HG02798 (cell line): Measurements from ENCODE around the gene NUP210.

Experiments
- ATAC-seq: cut with Tn5 transposase; IDR thresholded peaks from one replicate; pipeline ENCODE4 v1.9.1; 2021; ENCODE audit warnings: mild to moderate bottlenecking; ENCODE audit not compliant: unreplicated experiment, poor library complexity

The NUP210 gene

DNA sequence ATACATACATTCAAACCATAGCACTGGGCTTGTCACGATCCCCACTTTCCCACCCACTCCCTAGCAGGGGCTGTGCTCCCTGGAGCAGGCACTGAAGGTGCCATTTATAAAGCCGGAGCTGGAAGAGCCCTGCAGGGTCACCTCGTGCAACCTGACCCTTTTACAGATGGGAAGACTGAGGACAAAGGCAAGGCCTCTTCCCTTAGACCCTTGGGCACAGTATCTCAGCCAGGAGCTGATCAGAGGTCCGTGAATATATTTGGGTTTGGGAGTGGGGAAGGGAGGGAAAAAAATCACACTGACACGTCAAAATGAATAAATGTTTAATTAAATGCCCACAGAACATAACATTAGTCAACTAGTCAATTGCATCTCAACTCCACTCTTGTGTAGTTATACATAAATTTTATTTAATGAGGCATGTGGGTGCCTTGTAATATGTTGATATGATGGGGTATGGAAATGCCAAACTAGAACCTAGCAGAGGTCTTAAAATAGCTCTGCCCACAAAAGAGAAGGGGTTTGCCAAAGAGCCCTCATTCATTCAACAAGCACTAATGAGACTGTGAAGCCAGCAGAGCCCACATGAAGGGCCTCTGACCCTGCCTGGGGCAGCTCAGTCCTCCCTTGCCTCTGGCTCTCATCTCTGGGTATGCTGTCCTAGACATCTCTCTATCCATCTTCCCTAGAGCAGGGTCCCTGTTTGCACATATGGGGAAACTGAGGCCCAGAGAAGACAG is 119.4 kb downstream of the NUP210 start:
- ATAC-seq, result no peak

DNA sequence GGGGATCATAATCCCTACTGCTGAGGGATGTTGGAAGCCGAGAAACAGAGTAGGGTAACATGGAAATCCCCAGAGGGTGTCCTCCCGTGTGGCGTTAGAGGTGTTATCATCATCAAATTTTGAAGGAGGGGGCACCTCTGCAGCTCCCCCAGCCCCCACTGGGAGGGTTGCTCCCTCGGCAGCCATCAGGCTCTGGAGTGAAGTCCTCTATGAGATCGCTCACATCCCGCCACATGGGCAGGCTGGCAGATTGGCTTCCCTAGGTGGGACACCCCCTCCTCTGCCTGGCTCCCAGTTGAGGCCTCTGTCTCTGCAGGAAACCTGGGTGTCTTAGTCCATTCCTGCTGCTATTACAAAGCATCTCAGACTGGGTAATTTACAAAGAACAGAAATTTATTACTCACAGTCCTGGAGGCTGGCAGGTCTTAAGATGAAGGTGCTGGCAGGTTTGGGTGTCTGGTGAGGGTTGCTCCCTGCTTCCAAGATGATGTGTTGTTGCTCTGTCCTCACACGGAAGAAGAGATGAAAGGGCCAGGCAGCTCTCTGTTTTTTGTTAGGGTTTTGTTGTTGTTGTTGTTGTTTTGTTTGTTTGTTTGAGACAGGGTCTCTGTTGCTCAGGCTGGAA is 120.5 kb downstream of the NUP210 start:
- ATAC-seq, result no peak

DNA sequence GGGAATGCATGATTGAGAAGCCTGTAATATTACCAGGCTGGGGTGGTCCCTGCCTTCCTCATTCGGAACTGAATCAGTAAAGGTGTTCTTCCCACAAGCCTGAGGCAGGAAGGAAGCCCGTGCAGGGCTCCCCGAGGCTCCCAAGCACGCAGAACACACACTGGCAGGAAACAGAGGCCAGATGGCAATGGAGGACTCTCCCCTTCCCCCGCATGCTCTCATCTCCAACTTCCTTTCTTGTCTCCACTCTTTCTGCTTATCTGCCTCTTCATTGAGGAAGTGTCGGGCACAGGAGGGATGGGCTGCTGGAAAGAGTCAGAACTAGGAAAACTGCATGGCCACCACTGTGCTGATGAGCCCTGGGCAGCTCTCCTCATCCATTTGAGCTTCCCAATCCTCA is 123.5 kb downstream of the NUP210 start:
- no peak for ATAC-seq

DNA sequence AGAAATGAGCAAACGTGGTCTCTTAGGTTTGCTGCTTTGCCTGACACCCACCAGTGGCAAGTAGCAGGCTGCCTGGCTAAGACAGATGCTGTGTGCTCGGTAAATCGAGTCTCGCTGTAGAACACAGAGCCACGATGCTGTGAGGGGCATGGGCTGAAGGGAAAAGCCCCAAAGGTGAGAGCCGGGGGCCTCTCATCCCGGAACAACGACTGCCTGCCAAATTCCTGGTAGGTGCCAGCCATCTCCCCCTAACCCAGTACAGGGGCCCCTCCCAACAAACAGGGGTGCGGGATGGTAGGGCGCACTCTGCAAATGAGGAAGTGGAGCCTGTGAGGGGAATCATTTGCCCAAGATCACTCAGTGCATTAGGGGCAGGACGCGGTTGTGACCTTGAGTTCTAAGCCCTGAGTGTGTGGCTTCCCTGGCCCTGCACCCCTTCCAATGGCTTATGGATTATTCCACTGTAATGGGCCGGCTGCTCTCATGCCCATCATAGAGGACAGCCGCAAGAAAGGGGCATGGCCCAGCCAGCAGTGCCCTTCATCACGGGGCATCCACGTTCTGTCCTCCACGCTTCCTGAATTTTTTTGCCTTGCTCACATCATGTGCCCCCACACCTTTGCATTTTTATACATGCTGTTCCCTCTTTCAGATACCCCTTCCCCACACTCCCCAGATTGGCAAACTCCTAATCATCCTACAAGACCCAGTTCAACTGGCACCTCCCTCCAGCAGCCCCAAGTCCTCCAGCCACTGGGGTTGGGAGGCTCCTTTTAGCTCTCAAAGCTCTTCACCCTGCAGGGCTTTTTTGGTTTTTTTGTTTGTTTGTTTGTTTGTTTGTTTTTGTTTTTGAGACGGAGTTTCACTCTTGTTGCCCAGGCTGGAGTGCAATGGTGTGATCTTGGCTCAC is 125.4 kb downstream of the NUP210 start:
- no peak for ATAC-seq

DNA sequence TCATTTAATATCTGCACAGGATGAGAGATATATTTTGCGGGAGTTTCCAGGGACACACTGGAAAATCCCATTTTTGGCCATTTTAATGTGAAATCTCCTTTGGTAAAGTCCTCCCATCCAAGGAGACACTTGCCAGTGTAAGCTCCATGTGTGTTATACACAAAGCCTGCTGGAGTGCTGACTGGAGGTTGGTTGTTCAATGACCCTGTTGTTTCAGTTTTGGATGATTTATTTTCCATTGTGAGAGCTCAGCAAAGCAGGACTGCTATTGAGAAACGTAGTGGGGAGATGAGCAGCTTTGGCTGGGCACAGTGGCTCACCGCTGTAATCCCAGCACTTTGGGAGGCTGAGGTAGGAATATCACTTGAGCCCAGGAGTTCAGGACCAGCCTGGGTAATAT is 127.7 kb downstream of the NUP210 start:
- no peak for ATAC-seq

DNA sequence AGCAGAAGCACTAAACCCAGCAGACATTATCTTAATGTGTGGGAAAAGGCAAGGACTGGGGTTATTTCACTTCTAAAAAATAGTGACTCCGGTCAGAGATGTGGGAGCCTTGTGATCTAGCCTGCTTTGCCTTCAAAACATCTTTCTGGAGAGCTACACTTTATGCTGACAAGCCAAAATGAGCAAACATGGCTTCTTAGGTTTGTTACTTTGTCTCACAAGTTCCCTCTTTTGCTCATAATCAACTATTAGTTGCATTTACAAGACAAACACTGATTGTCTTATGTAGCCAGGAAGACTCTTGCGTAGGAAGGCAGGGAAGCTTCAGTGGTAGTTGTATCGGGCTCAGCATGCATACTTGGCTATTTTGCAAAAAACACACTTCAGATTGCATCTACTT is 129.2 kb downstream of the NUP210 start:
- no peak for ATAC-seq

DNA sequence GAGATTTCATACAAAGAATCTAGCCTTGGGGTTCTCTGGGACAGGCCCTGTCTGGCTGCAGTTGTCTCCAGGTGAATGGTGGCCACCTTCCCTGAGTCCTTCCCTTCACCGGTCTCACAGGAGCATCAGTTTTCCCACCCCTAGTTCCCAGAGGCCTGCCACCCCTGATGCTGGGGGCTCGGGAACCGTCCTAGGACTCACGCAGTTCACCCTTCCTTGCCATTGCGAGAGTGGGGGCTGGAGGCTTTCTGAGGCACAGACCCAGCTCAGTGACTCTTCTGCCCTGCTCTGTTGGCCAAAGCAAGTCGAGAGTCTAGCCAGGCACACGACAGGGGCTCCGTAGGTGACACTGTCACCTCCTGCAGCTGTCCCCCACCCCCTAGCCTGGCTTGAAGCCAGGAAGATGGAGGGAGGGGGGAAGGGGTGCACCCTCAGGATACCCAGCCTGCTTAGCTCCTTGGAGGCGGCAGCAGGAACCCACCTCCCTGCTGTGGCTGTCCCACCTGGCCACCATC is 130.3 kb downstream of the NUP210 start:
- ATAC-seq, result no peak

DNA sequence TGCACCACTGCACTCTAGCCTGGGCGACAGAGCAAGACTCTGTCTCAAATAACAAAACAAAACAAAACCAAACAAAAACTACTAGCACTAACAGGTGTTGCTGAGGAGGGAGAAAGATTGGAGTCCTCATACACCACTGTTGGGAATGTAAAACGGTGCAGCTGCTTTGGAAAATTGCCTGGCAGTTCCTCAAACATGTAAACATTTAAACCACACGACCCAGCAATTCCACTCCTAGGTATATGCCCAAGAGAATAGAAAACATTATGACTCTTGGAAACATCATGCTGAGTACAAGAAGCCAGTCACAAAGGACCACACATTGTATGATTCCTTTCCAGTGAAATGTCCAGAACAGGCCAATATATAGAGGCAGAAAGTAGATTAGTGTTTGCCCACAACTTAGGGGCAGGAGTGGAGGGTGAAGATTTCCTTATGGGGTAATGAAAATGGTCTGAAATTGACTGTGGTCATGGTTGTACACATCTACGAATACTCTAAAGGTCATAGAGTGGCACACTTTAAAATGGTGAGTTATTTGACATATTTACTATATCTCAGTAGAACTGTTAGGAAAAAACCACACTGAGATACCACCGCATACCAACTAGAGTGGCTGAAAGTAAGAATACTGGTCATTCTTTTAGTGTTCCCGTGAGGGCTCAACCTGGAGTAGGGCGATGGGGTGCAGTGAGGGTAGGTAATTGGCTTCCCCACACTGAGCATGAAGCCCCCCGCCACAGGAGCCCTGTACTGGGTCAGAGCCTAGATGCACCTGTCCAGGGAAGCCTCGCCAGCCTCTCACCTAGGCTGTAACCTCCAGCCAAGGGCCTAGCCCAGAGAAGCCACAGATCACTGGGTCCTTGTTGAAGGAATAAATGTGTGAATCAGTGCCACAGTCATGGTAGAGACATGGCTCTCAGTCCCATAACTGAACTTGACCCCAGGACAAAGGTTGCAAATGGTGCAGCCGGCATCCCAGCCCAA is 131.1 kb downstream of the NUP210 start:
- no peak for ATAC-seq

DNA sequence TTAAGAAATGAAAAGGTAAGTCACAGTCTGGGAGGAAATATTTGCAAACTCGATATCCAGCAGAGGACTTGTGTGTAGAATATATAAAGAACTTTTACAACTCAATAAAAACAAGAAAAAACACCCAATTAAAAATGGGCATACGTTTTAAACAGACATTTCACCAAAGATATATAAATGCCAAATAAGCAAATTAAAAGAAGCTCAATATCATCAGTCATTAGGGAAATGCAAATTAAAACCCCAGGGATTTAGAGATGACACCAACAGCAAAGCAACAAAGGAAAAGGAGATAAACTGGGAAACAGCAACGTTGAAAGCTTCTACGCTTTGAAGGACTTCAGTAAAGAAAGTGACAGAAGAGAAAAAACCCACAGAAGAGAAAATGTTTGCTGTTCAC is 132.3 kb downstream of the NUP210 start:
- ATAC-seq, result no peak

DNA sequence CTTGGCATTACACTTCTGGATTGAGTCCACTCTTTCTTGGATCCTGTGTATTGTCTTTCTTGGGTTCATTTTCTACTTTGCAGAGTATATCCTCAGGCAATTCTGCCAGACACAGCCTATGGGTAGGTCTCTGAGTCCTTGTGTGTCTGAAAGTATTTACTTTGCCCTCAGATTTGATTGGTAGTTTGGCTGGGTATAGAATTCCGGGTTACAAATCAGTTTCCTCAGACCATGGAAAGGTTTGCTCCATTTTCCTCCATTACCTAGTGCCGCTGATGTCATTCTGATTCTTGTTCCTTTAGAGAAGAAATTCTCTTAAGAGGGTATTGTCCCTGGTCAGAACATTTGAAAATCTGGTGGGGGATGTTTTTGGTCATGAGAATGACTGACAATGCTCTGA is 133.2 kb downstream of the NUP210 start:
- ATAC-seq, result no peak

DNA sequence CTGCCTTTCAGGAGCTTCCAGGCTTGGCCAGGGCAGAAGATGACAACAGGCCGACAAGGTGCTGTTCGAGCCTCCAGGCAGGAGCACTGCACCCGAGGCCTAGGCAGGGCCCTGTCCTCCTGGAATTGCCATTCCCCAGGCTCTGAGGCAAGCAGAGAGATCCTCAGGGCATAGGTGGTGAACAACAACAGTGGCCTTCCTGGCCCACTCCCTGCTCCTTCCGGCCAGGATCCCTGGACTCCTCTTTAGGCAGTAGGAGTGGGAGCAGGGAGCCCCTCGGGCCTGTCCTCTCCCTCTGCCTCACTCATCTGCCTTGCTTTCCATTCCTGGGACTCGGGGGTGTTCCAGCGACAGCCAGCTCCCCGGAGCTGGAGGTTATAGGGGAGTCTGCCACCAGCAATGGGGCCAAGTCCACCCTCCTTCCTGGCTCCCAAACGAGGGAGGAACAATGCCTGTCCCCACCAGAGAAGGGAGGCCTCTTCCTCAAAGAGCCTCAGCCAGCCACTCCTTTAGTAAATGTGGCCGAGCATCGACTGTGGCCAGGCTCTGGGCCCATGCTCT is 135.0 kb downstream of the NUP210 start:
- no peak for ATAC-seq

DNA sequence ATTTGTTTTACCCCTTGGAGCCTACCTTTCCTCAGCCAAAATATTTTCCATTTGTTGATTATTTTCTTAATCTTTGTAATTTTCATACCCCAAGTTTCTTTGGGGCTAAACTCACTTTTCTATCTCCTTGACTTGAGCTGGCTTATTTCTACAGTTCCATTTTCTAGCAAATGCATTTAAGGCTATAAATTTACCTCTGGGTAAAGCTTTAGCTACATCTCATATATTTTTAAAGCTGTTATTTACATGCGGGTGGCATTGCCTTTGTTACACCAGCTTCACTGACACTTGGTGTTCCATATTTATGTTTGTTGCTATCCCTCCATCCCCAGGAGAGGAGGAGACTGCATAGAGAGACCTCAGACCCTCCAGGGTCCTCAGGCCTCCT is 136.3 kb downstream of the NUP210 start:
- ATAC-seq, result no peak

DNA sequence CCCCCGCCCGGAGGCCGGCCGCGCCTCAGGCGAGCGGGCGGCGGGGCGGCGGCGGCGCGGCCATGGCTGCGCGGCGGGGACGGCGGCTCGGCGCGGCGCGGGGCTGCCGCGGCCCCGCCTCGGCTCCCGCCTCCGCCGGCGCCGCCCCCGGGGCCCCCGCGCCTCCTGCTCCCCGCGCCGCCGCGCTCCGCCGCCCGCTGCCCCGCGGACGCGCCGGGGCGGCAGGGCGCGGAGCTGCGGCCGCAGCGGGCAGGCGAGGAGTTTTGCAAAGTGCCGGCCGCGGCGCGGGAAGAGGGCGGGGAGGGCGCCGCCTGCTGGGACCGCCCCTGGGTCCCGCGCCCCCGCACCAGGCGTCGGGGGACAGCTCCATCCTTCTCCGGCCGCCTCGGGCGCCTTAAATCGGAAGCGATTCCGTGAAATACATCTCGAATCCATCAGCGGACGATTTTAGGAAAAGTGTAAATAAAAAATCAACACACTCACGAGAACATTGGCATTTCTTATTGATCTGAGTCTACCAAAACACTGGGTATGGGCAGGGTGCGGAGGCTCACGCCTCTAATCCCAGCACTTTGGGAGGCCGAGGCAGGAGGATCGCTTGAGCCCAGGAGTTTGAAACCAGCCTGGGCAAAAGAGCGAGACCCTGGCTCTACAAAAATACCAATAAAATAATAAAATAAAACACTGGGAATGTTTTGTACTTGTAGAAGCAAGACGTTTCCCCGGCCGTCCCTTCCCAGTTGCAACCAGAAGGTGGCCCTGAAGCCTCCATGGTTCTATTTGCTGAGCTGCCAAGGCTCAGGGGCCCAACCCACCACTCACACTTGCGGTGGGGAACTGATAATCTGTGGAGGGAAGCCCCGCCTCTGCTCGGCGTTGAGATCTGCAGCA is 136.9 kb downstream of the NUP210 start:
- ATAC-seq, result no peak

DNA sequence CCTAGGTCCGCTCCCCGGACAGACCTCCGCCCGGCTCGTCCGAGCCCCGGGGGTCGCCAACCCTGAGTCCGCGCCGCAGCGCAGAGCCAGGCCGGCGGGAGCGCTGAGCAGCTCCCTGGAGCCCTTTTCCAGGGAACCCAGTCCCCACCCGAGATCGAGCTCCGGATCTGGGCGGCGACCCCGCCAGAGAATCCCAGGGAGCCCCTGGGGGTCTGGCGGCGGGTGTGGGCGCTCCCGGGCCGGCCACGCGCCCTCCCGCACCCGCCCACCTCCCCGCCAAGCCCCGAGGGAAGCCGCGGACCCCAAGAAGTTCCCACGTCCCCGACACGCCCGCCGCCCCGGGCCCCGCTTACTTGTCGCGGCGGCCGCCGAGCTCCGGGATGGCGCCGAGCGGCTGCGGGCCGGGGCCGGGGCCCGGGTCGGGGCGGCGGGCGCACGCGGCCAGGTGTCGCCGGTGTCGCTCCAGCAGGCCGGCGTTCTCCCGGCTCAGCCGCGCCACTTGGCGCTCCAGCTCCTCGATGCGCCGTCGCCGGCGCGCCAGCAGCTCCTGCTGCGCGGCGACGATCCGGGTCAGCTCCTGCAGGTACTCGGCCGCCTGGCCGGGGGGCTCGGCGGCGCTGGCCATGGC is 137.7 kb downstream of the NUP210 start:
- no peak for ATAC-seq

DNA sequence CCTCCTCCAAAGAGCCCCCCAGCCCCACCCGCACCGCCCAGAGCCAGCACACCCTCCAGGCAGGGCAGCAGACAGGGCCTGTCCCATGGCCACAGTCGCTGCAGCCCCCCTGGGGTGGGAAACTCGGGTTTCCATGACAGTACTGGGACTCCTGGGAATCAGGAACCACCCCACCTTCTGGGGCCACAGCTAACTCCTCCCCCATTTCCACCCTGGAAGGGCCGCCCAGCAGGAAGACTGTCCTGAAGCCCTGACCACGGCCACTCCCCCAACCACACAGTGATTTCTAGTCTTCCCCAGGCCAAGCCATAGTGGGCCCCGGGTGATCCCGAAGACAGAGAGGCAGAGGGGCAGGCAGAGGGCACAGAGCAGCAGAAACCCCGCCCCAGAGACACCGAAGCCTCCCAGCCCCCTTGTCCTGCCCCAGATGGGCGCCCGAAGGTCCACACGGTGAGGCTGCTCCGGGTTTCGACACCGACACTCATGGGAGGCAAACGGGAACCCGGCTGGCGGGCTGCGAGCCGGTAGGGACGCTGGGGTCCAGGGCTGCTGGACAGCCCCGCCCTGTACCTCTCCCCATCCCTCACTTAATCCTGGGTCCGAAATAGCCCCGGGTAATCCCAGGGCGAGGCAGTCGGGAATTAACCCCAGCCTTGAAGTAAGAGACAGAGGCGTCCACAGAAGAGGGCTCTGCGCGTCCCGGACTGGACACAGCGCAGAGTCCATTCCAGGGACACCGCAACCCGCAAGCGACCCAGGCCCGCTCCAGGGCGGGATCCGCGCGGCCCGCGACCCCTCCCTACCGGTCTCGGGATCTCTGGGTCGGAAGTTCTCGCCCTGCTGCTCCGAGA is 138.4 kb downstream of the NUP210 start:
- no peak for ATAC-seq

DNA sequence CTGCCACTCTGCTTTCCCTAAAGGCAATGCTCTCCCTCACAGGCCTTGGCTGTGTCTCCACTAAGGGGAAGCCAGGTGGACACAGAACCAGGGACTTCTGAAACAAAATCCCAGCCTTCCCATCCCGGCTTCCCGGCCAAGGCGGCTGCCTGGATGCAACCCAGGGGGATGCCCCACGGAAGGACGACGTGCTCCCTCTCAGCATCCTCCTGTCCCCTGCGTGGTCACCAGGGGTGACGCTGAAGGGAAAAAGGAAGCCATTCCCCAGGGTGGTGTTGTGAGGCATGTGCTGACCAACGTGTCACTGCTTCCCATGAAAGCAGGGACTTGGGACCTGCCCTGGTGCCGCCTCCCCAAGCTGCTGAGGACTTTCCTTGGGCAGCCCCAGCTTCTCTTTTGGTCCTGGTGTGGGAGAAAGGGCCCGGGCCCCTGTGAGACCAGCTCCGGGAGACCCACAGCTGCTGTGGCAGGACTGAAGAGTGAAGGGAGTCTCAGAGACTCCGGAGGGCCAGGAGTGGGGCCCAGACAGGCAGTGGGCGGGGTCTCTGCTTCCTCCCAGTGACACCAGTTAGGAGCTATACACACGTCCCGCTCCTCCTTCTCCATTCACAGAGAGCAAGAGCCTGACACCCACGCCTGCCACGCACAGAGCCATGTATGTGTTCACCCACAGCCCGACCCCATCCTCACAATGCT is 139.2 kb downstream of the NUP210 start:
- no peak for ATAC-seq
